Measurements from ENCODE around the gene HNRNPL.

DNA sequence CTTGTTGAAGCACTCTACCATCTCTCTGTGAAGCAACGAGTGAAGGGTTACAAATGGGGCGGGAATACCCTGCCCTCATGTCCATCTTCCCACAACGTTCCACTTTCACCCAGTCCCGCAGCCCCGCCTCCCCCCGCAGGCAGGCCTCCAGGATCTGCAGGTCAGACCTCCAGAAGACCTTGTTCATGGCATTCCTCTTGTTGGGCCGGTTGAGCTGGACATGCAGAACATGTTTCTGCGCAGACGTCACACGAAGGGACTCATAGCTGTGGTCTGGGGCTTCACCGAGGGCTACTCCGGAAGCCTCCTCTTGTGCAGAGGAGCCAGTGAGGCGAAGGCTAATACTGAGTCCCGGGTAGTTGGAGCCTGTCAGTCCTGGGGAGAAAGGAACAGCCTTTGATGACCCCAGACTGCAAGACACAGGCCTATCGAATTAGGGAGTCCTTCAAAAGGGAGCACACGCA, 18.6 kb downstream of the HNRNPL start:
- no peak for TF ChIP-seq SIN3A (IDR thresholded peaks at IDR 0.05; ENCODE audit: borderline replicate concordance, insufficient read depth, low read length)
- TF ChIP-seq POLR2AphosphoS5 (IDR thresholded peaks at IDR 0.05; ENCODE audit: low read depth, low read length) = no peak; the same call in 1 of the 2 replicates
- TF ChIP-seq TAF1 (IDR thresholded peaks at IDR 0.05; ENCODE audit: borderline replicate concordance, insufficient read depth, low read length) = no peak
